Skin of body (tissue), 2 donors: ENCODE results near the gene CEBPZOS. TPM values are rescaled to one million over a fixed set of nuclear protein-coding genes. Genes with fewer than 3 reads are reported as not detected.

ENCODE experiments used
- DNase-seq: peaks from one replicate; lab custom pipeline; 2025; lab: John Stamatoyannopoulos, UW
- total RNA-seq: library from RNA; depleted of rRNA; stranded (reverse); fragments of >200 nt; gene quantifications from one replicate; pipeline ENCODE4 v1.2.3, GENCODE V29; 2014

CEBPZOS gene
- total RNA-seq, 1 donor from 2014 or later: 18.8 TPM

- DNase-seq: peak; percentile 91
Observed at GRCh38 chr2:37231241-37232130, 35.2 kb downstream of the CEBPZOS start, which contains the start of the genes CEBPZ and NDUFAF7. CEBPZ (minus strand) TSS chr2:37231596; CDS start chr2:37231567, 29 bp downstream. NDUFAF7 (plus strand) TSS chr2:37231658; CDS start chr2:37231706, 48 bp downstream.

DNA sequence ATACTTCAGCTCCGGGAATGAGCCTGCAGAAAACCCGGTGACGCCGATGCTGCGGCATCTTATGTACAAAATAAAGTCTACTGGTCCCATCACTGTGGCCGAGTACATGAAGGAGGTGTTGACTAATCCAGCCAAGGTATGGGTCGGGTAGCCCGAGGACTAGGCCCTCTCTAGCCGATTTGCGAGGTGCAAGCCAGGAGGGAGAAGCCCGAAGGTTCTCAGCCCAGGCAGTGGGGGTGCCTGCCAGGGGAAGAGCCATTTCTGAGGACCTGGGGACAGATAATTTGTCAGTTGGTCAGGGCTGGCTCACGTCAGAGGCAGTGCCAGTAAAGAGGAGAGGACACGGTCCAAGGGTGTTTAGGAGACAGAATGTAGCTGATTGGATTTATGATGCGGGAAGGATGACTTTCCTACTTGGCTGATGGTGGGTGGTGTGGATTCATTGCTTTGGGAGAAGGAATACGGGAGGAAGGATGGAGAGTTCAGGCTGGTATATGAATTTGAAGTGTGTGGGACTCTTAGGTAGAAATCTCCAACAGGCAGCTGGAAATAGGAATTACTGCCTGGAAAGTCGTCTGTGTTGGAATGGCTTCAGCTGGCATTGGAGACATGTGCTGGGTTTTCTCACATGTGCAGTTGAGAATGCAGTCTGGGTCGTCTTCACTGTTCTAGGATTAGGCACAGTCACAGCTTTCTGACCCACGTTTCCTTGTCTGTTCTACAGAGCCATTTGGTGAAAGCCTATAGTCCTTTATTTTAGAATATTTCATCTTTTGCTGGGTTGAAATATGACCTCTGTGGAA is 36.0 kb downstream of the CEBPZOS start:
- DNase-seq: no peak

GRCh38 chr2:37243435-37243834 is 47.1 kb downstream of the CEBPZOS start:
- no peak for DNase-seq

DNA sequence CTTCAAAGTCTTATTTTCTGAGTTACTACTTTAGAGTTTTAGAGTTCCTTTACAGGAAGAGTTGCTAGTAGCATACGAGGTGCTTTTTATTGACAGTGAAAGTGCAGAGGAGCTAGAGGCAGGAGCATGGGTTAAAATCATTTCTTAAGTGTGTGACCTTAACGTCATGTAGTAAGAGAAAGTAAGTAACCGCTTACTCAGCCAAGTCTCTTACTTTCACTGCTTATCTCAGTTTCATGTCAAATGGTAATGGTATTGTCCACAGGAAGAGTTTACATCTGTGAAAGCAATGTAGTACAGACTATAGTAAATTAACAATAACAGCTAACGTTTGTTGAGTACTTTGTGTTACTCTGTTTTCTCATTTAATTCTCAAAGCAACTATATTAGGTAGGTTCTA is 47.7 kb downstream of the CEBPZOS start:
- DNase-seq: no peak

DNA sequence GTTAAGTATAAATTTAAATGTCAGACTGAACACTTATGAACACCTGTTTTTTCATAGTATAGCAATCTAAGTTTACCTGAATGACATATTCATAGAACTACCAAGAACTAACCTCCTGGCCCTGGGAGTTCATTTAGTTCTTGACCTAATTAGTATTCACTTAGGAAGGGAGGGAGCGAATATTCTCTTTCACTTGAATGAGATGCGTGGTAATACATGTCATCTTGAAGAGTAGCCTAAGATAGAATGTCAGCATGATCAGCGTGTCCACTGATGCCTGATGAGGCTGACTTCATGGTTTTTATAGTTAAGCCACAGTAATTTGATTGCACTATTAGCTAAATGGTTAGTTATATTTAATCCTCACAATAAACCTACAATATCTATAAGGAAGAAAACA is 48.5 kb downstream of the CEBPZOS start:
- no peak for DNase-seq

GRCh38 chr2:37246205-37246604 is 49.9 kb downstream of the CEBPZOS start:
- DNase-seq: no peak

- no peak for DNase-seq
Observed at GRCh38 chr2:37250869-37251740, 54.8 kb downstream of the CEBPZOS start.

Other genes starting within 250 kb of the CEBPZOS start
- gene STRN, start 230.0 kb upstream of the CEBPZOS start, total RNA-seq: 27.4 TPM
- gene HEATR5B, start 112.1 kb upstream of the CEBPZOS start, total RNA-seq: 41.1 TPM
- 8.3 TPM for gene GPATCH11, start 112.0 kb upstream of the CEBPZOS start, total RNA-seq
- gene EIF2AK2, start 39.5 kb upstream of the CEBPZOS start, total RNA-seq: 31.6 TPM
- gene SULT6B1, start 7.8 kb upstream of the CEBPZOS start, total RNA-seq: not detected
- 50.3 TPM for gene CEBPZ, start 35.1 kb downstream of the CEBPZOS start, total RNA-seq
- 13.0 TPM for gene NDUFAF7, start 35.2 kb downstream of the CEBPZOS start, total RNA-seq
- gene PRKD3, start 128.3 kb downstream of the CEBPZOS start, total RNA-seq: 68.1 TPM
- gene QPCT, start 148.1 kb downstream of the CEBPZOS start, total RNA-seq: 33.8 TPM